ENCODE results near the gene TOP1.
A peak's percentile ranks its signal among the peaks of the same experiment; 100 is the strongest.

The TOP1 gene

DNA sequence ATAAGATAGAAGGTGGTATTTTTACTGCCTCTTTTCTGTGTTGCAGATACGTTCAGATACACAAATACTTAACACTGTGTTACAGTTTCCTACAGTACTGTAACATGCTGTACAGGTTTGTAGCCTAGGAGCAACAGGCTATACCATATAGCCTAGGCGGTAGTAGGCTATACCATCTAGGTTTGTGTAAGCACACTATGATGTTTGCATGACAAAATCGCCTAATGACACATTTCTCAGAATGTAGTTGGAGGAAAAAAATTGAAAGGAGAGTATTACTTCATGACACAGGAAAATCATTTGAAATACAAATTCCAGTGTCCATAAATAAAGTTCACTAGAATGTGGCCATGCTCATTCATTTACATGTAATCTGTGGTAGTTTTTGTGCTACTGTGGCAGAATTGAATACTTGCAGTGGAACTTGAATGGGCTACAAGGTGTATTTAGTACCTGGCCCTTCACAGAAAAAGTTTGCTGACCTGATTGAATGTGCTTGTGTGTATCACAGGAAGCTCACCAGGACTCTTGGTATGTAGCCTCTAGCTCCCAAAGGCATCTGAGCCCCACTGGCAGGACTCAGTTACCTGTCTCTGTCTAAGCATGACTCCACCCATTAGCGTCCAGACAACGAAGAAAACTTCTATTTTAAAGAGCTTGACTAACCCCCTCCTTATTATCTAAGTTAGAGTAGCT lies 18.8 kb downstream of the TOP1 start:
- DNase-seq (ENCODE audit: low read depth, low spot score) = no peak
- TF ChIP-seq ZNF274 (IDR thresholded peaks at IDR 0.05; ENCODE audit: low read depth, low read length) (no peak), SUZ12 (IDR thresholded peaks at IDR 0.05; ENCODE audit: extremely low read depth, insufficient read depth, insufficient read length) (no peak), YY1 (IDR thresholded peaks at IDR 0.05; ENCODE audit: insufficient read depth, insufficient read length) (no peak)
- Histone ChIP-seq H3K9ac (ENCODE audit: insufficient read length, low read depth) (no peak overlapping the region), H3K27me3 (ENCODE audit: insufficient read depth, insufficient read length) (no peaks in the 10 kb centered on the region), H3K4me1 (ENCODE audit: insufficient read depth, insufficient read length) (peaks cover 3% of the 10 kb centered on the region), H3K4me3 (ENCODE audit: insufficient read length, low read depth) (no peak overlapping the region), H3K36me3 (ENCODE audit: insufficient read depth, insufficient read length, low read length) (peaks cover 4% of the 10 kb centered on the region), H3K9me3 (ENCODE audit: insufficient read depth, low read length) (no peaks in the 10 kb centered on the region)

DNA sequence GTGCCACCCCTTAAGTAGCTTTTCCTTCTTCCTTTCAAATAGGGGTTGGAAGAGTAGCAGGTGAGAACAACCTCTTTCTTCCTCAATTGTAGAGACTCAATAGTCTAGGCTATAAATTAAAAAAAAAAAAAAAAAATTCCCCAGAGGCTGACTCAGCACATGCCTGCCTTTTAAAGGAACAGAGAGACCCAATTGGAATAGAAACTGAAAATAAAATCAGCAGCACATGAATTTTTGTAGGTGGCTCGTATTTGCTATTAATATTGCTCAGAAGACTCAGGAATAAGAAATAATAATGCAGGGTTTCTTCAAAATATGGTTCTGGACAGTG lies 19.3 kb downstream of the TOP1 start:
- Histone ChIP-seq H3K27me3 (ENCODE audit: insufficient read depth, insufficient read length) (no peaks in the 10 kb centered on the region), H3K4me1 (ENCODE audit: insufficient read depth, insufficient read length) (peaks cover 3% of the 10 kb centered on the region), H3K9me3 (ENCODE audit: insufficient read depth, low read length) (0 out of 2 replicates have a peak, but pooled peaks cover under 1% of the 10 kb centered on the region), H3K9ac (ENCODE audit: insufficient read length, low read depth) (no peak overlapping the region), H3K4me3 (ENCODE audit: insufficient read length, low read depth) (no peak overlapping the region), H3K36me3 (ENCODE audit: insufficient read depth, insufficient read length, low read length) (peaks cover 4% of the 10 kb centered on the region)
- TF ChIP-seq YY1 (IDR thresholded peaks at IDR 0.05; ENCODE audit: insufficient read depth, insufficient read length) = no peak
- TF ChIP-seq ZNF274 (IDR thresholded peaks at IDR 0.05; ENCODE audit: low read depth, low read length) = no peak
- no peak for TF ChIP-seq SUZ12 (IDR thresholded peaks at IDR 0.05; ENCODE audit: extremely low read depth, insufficient read depth, insufficient read length)
- DNase-seq (ENCODE audit: low read depth, low spot score) = no peak

DNA sequence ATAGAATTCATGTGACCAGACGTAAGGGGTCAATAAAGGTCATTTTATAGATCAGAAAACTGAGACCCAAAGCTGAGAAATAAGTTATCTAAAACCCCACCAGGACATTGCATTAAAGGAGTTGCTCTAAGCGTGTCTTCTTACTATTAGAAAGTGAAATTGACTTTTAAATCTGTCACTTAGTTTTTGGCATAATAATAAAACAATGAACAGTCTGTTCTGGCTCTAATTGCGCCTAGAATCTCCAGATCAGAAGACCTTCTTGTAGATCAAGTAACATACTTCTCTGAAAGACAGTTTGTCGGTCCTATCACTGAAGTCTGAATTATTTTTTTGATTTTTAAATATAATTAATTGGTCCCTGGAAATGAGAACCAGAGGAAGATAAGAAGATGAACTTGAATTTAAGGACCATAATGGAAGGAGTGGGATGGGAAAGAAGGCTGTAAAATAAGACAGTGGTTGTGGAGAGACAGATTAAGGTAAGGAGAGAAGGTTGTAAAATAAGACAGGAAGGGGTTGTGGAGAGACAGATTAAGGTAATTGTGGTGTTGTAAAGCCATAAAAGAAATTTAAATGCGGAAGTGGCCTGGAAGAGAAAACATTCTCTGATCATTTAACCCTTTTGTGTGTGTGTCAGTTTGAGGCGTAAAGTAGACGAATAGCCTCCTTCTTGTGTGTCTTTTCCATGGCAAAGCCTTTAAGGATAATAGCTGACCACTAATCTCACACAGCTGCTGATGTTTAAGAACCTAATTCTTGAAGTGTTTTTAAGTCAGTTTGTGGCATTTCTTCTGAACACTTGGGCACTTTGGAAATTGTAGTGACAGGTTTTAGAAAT lies 20.1 kb downstream of the TOP1 start:
- no peak overlapping the region for H3K9ac ChIP-seq (ENCODE audit: insufficient read length, low read depth)
- H3K36me3 ChIP-seq (ENCODE audit: insufficient read depth, insufficient read length, low read length) = no peaks in the 10 kb centered on the region
- TF ChIP-seq SUZ12 (IDR thresholded peaks at IDR 0.05; ENCODE audit: extremely low read depth, insufficient read depth, insufficient read length) (no peak), ZNF274 (IDR thresholded peaks at IDR 0.05; ENCODE audit: low read depth, low read length) (no peak), YY1 (IDR thresholded peaks at IDR 0.05; ENCODE audit: insufficient read depth, insufficient read length) (no peak)
- H3K9me3 ChIP-seq (ENCODE audit: insufficient read depth, low read length) = 0 out of 2 replicates have a peak, but pooled peaks cover 8% of the 10 kb centered on the region
- no peak overlapping the region for H3K4me3 ChIP-seq (ENCODE audit: insufficient read length, low read depth)
- peak; percentile 35 for DNase-seq (ENCODE audit: low read depth, low spot score)
- H3K4me1 ChIP-seq (ENCODE audit: insufficient read depth, insufficient read length) = peaks cover 3% of the 10 kb centered on the region
- no peaks in the 10 kb centered on the region for H3K27me3 ChIP-seq (ENCODE audit: insufficient read depth, insufficient read length)

DNA sequence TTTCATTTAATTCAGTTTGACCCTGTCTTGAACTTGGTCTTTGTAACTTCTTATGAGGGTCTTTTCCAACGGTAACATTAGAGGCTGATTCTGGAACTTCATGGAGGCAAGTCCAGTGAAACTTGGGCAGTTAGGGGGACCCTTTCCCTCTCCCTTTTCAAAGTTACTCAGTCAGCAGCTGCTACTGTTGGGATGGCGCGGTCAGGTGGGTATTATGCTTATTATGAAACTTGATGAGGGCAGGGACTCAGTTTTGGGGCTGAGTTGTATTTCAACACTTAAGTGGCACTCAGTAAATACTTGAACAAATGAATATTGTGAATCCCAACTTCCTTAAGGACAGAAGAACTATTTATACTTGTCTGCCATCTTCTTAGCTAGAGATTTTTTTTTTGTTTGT lies 20.8 kb downstream of the TOP1 start:
- H3K27me3 ChIP-seq (ENCODE audit: insufficient read depth, insufficient read length) = no peaks in the 10 kb centered on the region
- H3K9ac ChIP-seq (ENCODE audit: insufficient read length, low read depth) = no peak overlapping the region
- H3K4me1 ChIP-seq (ENCODE audit: insufficient read depth, insufficient read length) = peaks cover 3% of the 10 kb centered on the region
- no peak for TF ChIP-seq SUZ12 (IDR thresholded peaks at IDR 0.05; ENCODE audit: extremely low read depth, insufficient read depth, insufficient read length)
- no peak for TF ChIP-seq ZNF274 (IDR thresholded peaks at IDR 0.05; ENCODE audit: low read depth, low read length)
- TF ChIP-seq YY1 (IDR thresholded peaks at IDR 0.05; ENCODE audit: insufficient read depth, insufficient read length) = no peak
- H3K4me3 ChIP-seq (ENCODE audit: insufficient read length, low read depth) = no peak overlapping the region
- no peaks in the 10 kb centered on the region for H3K36me3 ChIP-seq (ENCODE audit: insufficient read depth, insufficient read length, low read length)
- no peak for DNase-seq (ENCODE audit: low read depth, low spot score)
- 0 out of 2 replicates have a peak, but pooled peaks cover 11% of the 10 kb centered on the region for H3K9me3 ChIP-seq (ENCODE audit: insufficient read depth, low read length)

DNA sequence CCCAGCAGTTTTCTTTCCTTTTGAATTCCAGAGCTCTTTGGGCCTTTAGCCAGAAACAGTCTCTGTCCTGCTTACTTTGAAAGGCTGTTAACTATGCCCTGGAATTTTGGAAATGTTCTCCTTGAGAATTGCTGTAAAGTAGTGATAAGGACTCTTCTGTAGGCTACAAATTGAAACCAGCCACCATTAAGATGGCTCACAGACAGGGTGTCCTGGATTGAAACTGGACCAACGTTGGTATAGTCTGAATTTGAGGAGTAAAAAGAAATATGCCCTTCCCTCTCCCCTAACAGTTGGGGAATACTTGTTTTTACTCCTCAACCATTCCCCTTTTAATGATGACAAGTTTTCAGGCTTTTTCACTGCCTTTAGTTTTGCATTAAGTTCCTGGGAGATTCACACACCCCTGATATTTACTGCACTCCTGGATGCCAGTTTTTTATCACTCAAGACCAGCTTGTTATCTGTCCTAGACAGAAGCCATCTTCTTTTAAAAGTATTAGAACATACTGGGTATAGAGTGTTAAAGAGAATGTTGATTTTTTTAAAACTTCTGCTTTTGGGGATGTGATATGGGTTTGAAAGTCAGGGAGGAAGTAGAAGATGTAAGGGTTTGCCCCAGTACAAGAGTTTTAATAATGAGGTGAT lies 21.9 kb downstream of the TOP1 start:
- DNase-seq (ENCODE audit: low read depth, low spot score) = no peak
- no peaks in the 10 kb centered on the region for H3K27me3 ChIP-seq (ENCODE audit: insufficient read depth, insufficient read length)
- H3K4me3 ChIP-seq (ENCODE audit: insufficient read length, low read depth) = no peak overlapping the region
- TF ChIP-seq SUZ12 (IDR thresholded peaks at IDR 0.05; ENCODE audit: extremely low read depth, insufficient read depth, insufficient read length) (no peak), ZNF274 (IDR thresholded peaks at IDR 0.05; ENCODE audit: low read depth, low read length) (no peak), YY1 (IDR thresholded peaks at IDR 0.05; ENCODE audit: insufficient read depth, insufficient read length) (no peak)
- H3K9ac ChIP-seq (ENCODE audit: insufficient read length, low read depth) = no peak overlapping the region
- H3K9me3 ChIP-seq (ENCODE audit: insufficient read depth, low read length) = 0 out of 2 replicates have a peak, but pooled peaks cover 11% of the 10 kb centered on the region
- H3K4me1 ChIP-seq (ENCODE audit: insufficient read depth, insufficient read length) = peaks cover 3% of the 10 kb centered on the region
- H3K36me3 ChIP-seq (ENCODE audit: insufficient read depth, insufficient read length, low read length) = no peaks in the 10 kb centered on the region

DNA sequence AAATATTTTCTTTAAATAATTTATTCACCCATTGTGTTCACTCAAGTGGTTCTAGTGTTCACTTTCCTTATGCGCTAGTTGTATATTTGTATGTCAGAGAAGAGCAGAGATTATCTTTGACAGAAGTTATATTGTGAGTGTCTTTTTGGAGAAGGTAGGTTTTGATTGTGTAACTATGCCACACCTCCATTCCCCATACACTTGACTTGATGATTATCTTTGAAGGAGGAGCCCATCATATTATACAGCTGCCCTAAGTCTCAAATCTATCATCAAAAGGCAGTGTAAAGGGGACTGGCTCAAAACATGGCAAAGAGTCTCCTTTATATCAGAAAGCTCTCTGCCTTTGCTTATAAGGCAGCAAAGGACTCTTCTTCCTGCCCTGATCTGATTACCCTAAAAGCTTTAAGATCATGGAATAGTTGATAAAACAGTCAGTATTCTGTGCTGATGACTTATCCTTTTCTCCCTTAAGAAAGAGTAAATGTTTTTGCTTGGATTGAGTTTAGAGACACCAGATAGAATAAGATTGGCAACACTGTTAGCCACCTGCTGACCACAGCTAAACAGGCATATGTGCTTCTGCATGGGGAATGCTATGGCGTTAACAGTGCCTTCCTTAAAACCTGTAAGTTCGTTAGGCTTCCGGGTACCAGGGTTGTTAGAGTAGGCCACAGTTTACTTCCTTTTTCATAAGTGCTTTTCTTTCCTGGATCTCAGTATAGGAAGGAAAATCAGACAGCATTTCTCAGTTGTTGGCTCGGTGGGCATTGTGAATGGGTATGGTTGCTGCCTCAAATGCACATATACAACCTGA lies 22.6 kb downstream of the TOP1 start:
- no peak for TF ChIP-seq SUZ12 (IDR thresholded peaks at IDR 0.05; ENCODE audit: extremely low read depth, insufficient read depth, insufficient read length)
- no peak for TF ChIP-seq ZNF274 (IDR thresholded peaks at IDR 0.05; ENCODE audit: low read depth, low read length)
- TF ChIP-seq YY1 (IDR thresholded peaks at IDR 0.05; ENCODE audit: insufficient read depth, insufficient read length) = no peak
- Histone ChIP-seq H3K36me3 (ENCODE audit: insufficient read depth, insufficient read length, low read length) (no peaks in the 10 kb centered on the region), H3K27me3 (ENCODE audit: insufficient read depth, insufficient read length) (no peaks in the 10 kb centered on the region), H3K9me3 (ENCODE audit: insufficient read depth, low read length) (0 out of 2 replicates have a peak, but pooled peaks cover 11% of the 10 kb centered on the region), H3K4me1 (ENCODE audit: insufficient read depth, insufficient read length) (peaks cover 3% of the 10 kb centered on the region), H3K9ac (ENCODE audit: insufficient read length, low read depth) (no peak overlapping the region), H3K4me3 (ENCODE audit: insufficient read length, low read depth) (no peak overlapping the region)
- no peak for DNase-seq (ENCODE audit: low read depth, low spot score)
